Panc1 (cell line): ENCODE measurements around the gene DENND11. TPM values are rescaled to one million over a fixed set of nuclear protein-coding genes. Genes with fewer than 3 reads are reported as not detected.
A peak's percentile ranks its signal among the peaks of the same experiment; 100 is the strongest.

Experiments used
- ATAC-seq: fragments of 200-7000 bp; cut with Tn5 transposase; 2 replicates; pipeline ENCODE4 v1.9.1; 2020; ENCODE audit warnings: mild to moderate bottlenecking, moderate library complexity
- BruUV-seq: library from RNA; stranded (reverse); fragments of 400-500 nt; replicated peaks from 2 replicates; lab custom pipeline; 2021; lab: Mats Ljungman, UMichigan
- CTCF ChIA-PET: fragments of 300-600 bp; sonication (Branson Sonifier 250); formaldehyde crosslinking; loops from one replicate; lab custom pipeline; 2022; ENCODE audit warnings: antibody characterized with exemption; lab: Charles Lee
- POLR2A ChIA-PET: fragments of 300-600 bp; sonication (Branson Sonifier 250); formaldehyde crosslinking; loops from one replicate; lab custom pipeline; 2022; ENCODE audit warnings: antibody characterized with exemption; lab: Charles Lee
- DNase-seq: peaks from one replicate; pipeline ENCODE4 v3.0.0-alpha.2; 2010; ENCODE audit warnings: low read depth, low spot score
- H3K27ac ChIP-seq: 2 replicates; pipeline ENCODE4 v1.5.1; 2011; ENCODE audit warnings: mild to moderate bottlenecking, low read length, inconsistent platforms
- H3K27me3 ChIP-seq: fragments of 200-500 bp; sonication (Bioruptor generic); 2 replicates; pipeline ENCODE4 v1.6.0; 2014; ENCODE audit warnings: low read length, inconsistent platforms; ENCODE audit not compliant: control insufficient read depth, insufficient read depth
- H3K36me3 ChIP-seq: fragments of 200-500 bp; sonication (Bioruptor generic); 2 replicates; pipeline ENCODE4 v1.5.1; 2014; ENCODE audit warnings: inconsistent platforms, mild to moderate bottlenecking, low read length, moderate library complexity; ENCODE audit not compliant: control insufficient read depth, insufficient read depth
- H3K4me1 ChIP-seq: 2 replicates; pipeline ENCODE4 v1.5.1; 2011; ENCODE audit warnings: inconsistent platforms, mild to moderate bottlenecking, low read length, moderate library complexity; ENCODE audit not compliant: control insufficient read depth, insufficient read depth
- H3K4me3 ChIP-seq, 2 experiments: 2 replicates each; pipeline ENCODE4 v1.5.1; 2011 to 2012; ENCODE audit warnings: low read depth in 2 of 2, low read length in 2 of 2, mild to moderate bottlenecking in 2 of 2, inconsistent platforms in 1 of 2, moderate library complexity in 1 of 2
- H3K9me3 ChIP-seq: fragments of 200-500 bp; sonication (Bioruptor generic); 2 replicates; pipeline ENCODE4 v1.5.1; 2014; ENCODE audit warnings: low read depth, mild to moderate bottlenecking, inconsistent platforms, low read length, moderate library complexity; ENCODE audit not compliant: control insufficient read depth, insufficient read depth
- CTCF ChIP-seq: fragments of 450-650 bp; IDR thresholded peaks from 2 replicates; pipeline ENCODE4 v1.5.1; 2017; ENCODE audit warnings: mild to moderate bottlenecking
- POLR2AphosphoS5 ChIP-seq: IDR thresholded peaks from 2 replicates; pipeline ENCODE4 v1.6.1; 2012; ENCODE audit warnings: mild to moderate bottlenecking, low read depth, low read length, moderate library complexity
- REST ChIP-seq, 2 experiments: IDR thresholded peaks; 2 replicates each; pipeline ENCODE4 v1.6.1; 2011 to 2012; ENCODE audit warnings: low read depth in 2 of 2, control low read depth in 1 of 2, low read length in 1 of 2, mild to moderate bottlenecking in 1 of 2, moderate library complexity in 1 of 2; ENCODE audit not compliant: insufficient read depth in 1 of 2
- SIN3A ChIP-seq: IDR thresholded peaks from 2 replicates; pipeline ENCODE4 v1.6.1; 2012; ENCODE audit warnings: low read depth, mild to moderate bottlenecking, low read length, moderate library complexity, borderline replicate concordance; ENCODE audit not compliant: insufficient read depth
- TCF7L2 ChIP-seq: IDR thresholded peaks from 2 replicates; pipeline ENCODE4 v1.6.1; 2011; ENCODE audit warnings: mild to moderate bottlenecking, low read depth, low read length, inconsistent platforms
- in situ Hi-C: cut with HindIII; loops from 2 replicates; pipeline ENCODE4 v1.10.0; 2016; ENCODE audit warnings: low sequenced_read_pairs, low pct_unique_long_range_greater_than_20kb
- intact Hi-C: fragments of 100-400 bp; cut with micrococcal nuclease; formaldehyde crosslinking; loops from one replicate; pipeline ENCODE4 v1.10.0; 2022; ENCODE audit not compliant: unreplicated experiment
- total RNA-seq: library from RNA; stranded (reverse); gene quantifications from one replicate; pipeline ENCODE4 v1.2.1, GENCODE V29; 2021; ENCODE audit not compliant: unreplicated experiment

Gene DENND11
- total RNA-seq, 1 experiment from 2014 or later, result 10.4 TPM

GRCh38 chr7:141739250-141739649, 37.3 kb upstream of the DENND11 start:
- in situ Hi-C loops, result no loop called here
- Histone ChIP-seq H3K9me3 (no peaks in the 10 kb centered on the region), H3K4me3 (peak overlapping the region; percentile 88 to 100), H3K27ac (peak overlapping the region; percentile 98), H3K4me1 (peaks cover 12% of the 10 kb centered on the region; the same call in 1 of the 2 replicates), H3K27me3 (no peaks in the 10 kb centered on the region), H3K36me3 (peaks cover 49% of the 10 kb centered on the region)
- BruUV-seq, result no TSS peak
- ChIA-PET CTCF (no interaction called here), POLR2A (interaction anchor here (0.5 kb wide), 1 partner anchor 850 kb away, joined by 3 read pairs; no protein-coding TSS in a partner anchor)
- no peak for TF ChIP-seq POLR2AphosphoS5
- no peak for TF ChIP-seq REST (IDR thresholded peaks at IDR 0.05; ENCODE audit: insufficient read depth in 1 of 2, low read depth in 2 of 2, low read length in 1 of 2)
- no peak for TF ChIP-seq SIN3A
- no peak for TF ChIP-seq CTCF
- TF ChIP-seq TCF7L2, result no peak
- ATAC-seq, result no peak
- intact Hi-C loops, result loop anchor here (5.0 kb wide), 1 partner anchor 87 kb away; no protein-coding TSS in a partner anchor
- no peak for DNase-seq

- ChIA-PET CTCF (interaction anchor here (1.3 kb wide), 1 partner anchor 89 kb away, joined by 3 read pairs; no protein-coding TSS in a partner anchor), POLR2A (interaction anchor here (0.5 to 0.6 kb wide), 2 partner anchors 826 to 849 kb away, joined by 3 read pairs; no protein-coding TSS in a partner anchor)
- peak overlapping the region; percentile 88 to 100 for H3K4me3 ChIP-seq
- intact Hi-C loops, result loop anchor here (5.0 kb wide), 1 partner anchor 86 kb away; no protein-coding TSS in a partner anchor
- H3K27me3 ChIP-seq, result no peaks in the 10 kb centered on the region
- ATAC-seq (peak; percentile 75; the same call in 1 of the 2 replicates), DNase-seq (no peak)
- in situ Hi-C loops, result no loop called here
- peak overlapping the region; percentile 98 for H3K27ac ChIP-seq
- TSS peak; percentile 88 for BruUV-seq
- H3K4me1 ChIP-seq, result peaks cover 12% of the 10 kb centered on the region; the same call in 1 of the 2 replicates
- no peak for TF ChIP-seq CTCF
- no peak for TF ChIP-seq TCF7L2
- no peak for TF ChIP-seq POLR2AphosphoS5
- TF ChIP-seq SIN3A, result no peak
- no peak for TF ChIP-seq REST (IDR thresholded peaks at IDR 0.05; ENCODE audit: insufficient read depth in 1 of 2, low read depth in 2 of 2, low read length in 1 of 2)
- peaks cover 43% of the 10 kb centered on the region for H3K36me3 ChIP-seq
- no peaks in the 10 kb centered on the region for H3K9me3 ChIP-seq
Observed at GRCh38 chr7:141738592-141739013, 36.6 kb upstream of the DENND11 start.
